WTC11 (cell line): ENCODE data around the gene TOB1. TPM values are rescaled to one million over a fixed set of nuclear protein-coding genes. Genes with fewer than 3 reads are reported as not detected.

Experiments used
- ATAC-seq: fragments of 200-7000 bp; cut with Tn5 transposase; 2 replicates; pipeline ENCODE4 v1.10.0; 2021; ENCODE audit warnings: mild to moderate bottlenecking, moderate library complexity
- CTCF ChIA-PET: fragments of 300-600 bp; sonication (Branson Sonifier 250); formaldehyde crosslinking; loops from one replicate; lab custom pipeline; 2021; ENCODE audit warnings: antibody characterized with exemption; lab: Charles Lee
- POLR2A ChIA-PET: fragments of 350-600 bp; sonication (Branson Sonifier 250); formaldehyde crosslinking; loops from one replicate; lab custom pipeline; 2021; ENCODE audit warnings: antibody characterized with exemption; lab: Charles Lee
- DNase-seq: peaks from one replicate; pipeline ENCODE4 v3.0.0; 2021; ENCODE audit warnings: low spot score
- H3K27ac Mint-ChIP-seq: 2 replicates; pipeline ENCODE4 v1.8.0; 2021; ENCODE audit warnings: mixed read lengths
- H3K27me3 Mint-ChIP-seq: 2 replicates; pipeline ENCODE4 v1.8.0; 2021; ENCODE audit warnings: low read depth, mild to moderate bottlenecking, moderate library complexity, mixed read lengths
- H3K36me3 Mint-ChIP-seq: 2 replicates; pipeline ENCODE4 v1.8.0; 2021; ENCODE audit warnings: mixed read lengths
- H3K4me1 Mint-ChIP-seq: 2 replicates; pipeline ENCODE4 v1.8.0; 2022; ENCODE audit warnings: mixed read lengths
- H3K4me3 Mint-ChIP-seq: 2 replicates; pipeline ENCODE4 v1.8.0; 2021; ENCODE audit warnings: mild to moderate bottlenecking, moderate library complexity, mixed read lengths
- H3K9me3 Mint-ChIP-seq: 2 replicates; pipeline ENCODE4 v1.8.0; 2021; ENCODE audit warnings: mixed read lengths
- ATF1 ChIP-seq: sonication (generic); formaldehyde crosslinking; IDR thresholded peaks from 2 replicates; pipeline ENCODE4 v1.8.1; 2023; ENCODE audit warnings: mild to moderate bottlenecking, moderate library complexity, missing genetic modification reagents
- CREB1 ChIP-seq: sonication (generic); formaldehyde crosslinking; IDR thresholded peaks from 2 replicates; pipeline ENCODE4 v1.8.0; 2023; ENCODE audit warnings: mild to moderate bottlenecking, missing genetic modification reagents
- ETV6 ChIP-seq: sonication (generic); formaldehyde crosslinking; IDR thresholded peaks from 2 replicates; pipeline ENCODE4 v1.8.1; 2022; ENCODE audit warnings: mild to moderate bottlenecking, missing genetic modification reagents
- GABPB1 ChIP-seq: sonication (generic); formaldehyde crosslinking; IDR thresholded peaks from 2 replicates; pipeline ENCODE4 v1.8.1; 2023; ENCODE audit warnings: mild to moderate bottlenecking, missing genetic modification reagents
- IRF2 ChIP-seq: sonication (generic); formaldehyde crosslinking; IDR thresholded peaks from 2 replicates; pipeline ENCODE4 v1.8.0; 2022; ENCODE audit warnings: low read depth, missing genetic modification reagents, borderline replicate concordance
- JUN ChIP-seq: sonication (generic); formaldehyde crosslinking; IDR thresholded peaks from 2 replicates; pipeline ENCODE4 v1.8.0; 2023; ENCODE audit warnings: mild to moderate bottlenecking, missing genetic modification reagents
- MXD4 ChIP-seq: fragments of 250-450 bp; sonication (Bioruptor Pico); IDR thresholded peaks from 2 replicates; pipeline ENCODE4 v1.8.0; 2021; ENCODE audit warnings: mild to moderate bottlenecking, moderate library complexity, borderline replicate concordance
- NR1H2 ChIP-seq: sonication (generic); formaldehyde crosslinking; IDR thresholded peaks from 2 replicates; pipeline ENCODE4 v1.9.0; 2021; ENCODE audit warnings: mild to moderate bottlenecking, moderate library complexity, missing genetic modification reagents
- NR2C2 ChIP-seq: sonication (generic); formaldehyde crosslinking; IDR thresholded peaks from 2 replicates; pipeline ENCODE4 v1.8.0; 2022; ENCODE audit warnings: mild to moderate bottlenecking, missing genetic modification reagents
- TP53 ChIP-seq: sonication (generic); formaldehyde crosslinking; IDR thresholded peaks from 2 replicates; pipeline ENCODE4 v1.8.1; 2023; ENCODE audit warnings: mild to moderate bottlenecking, missing genetic modification reagents
- ZNF317 ChIP-seq: sonication (generic); formaldehyde crosslinking; IDR thresholded peaks from 2 replicates; pipeline ENCODE4 v1.8.1; 2023; ENCODE audit warnings: low read depth, mild to moderate bottlenecking, moderate library complexity, missing genetic modification reagents, borderline replicate concordance
- ZNF416 ChIP-seq: fragments of 250-450 bp; sonication (Bioruptor Pico); IDR thresholded peaks from 2 replicates; pipeline ENCODE4 v1.9.0; 2021; ENCODE audit warnings: mild to moderate bottlenecking, inconsistent platforms
- ZNF423 ChIP-seq: fragments of 250-450 bp; sonication (Bioruptor Pico); IDR thresholded peaks from 2 replicates; pipeline ENCODE4 v2.1.2; 2022; ENCODE audit warnings: mild to moderate bottlenecking, moderate library complexity
- total RNA-seq: library from RNA; stranded (reverse); gene quantifications from 3 replicates; pipeline ENCODE4 v1.2.3, GENCODE V29; 2021
- TF ChIP-seq, protein P1 (sequence below): fragments of 250-450 bp; sonication (Bioruptor Pico); IDR thresholded peaks from 2 replicates; pipeline ENCODE4 v1.9.0; 2021; ENCODE audit warnings: mild to moderate bottlenecking
- TF ChIP-seq, protein P2 (sequence below): sonication (generic); formaldehyde crosslinking; IDR thresholded peaks from 2 replicates; pipeline ENCODE4 v1.8.1; 2022; ENCODE audit warnings: mild to moderate bottlenecking, missing genetic modification reagents, moderate library complexity, borderline replicate concordance
- TF ChIP-seq, protein P3 (sequence below): sonication (generic); formaldehyde crosslinking; IDR thresholded peaks from 2 replicates; pipeline ENCODE4 v1.8.0; 2022; ENCODE audit warnings: mild to moderate bottlenecking, missing genetic modification reagents
- TF ChIP-seq, protein P4 (sequence below): fragments of 250-450 bp; sonication (Bioruptor Pico); IDR thresholded peaks from 2 replicates; pipeline ENCODE4 v1.8.0; 2021; ENCODE audit warnings: mild to moderate bottlenecking
- TF ChIP-seq, protein P5 (sequence below): sonication (generic); formaldehyde crosslinking; IDR thresholded peaks from 2 replicates; pipeline ENCODE4 v1.8.0; 2023; ENCODE audit warnings: mild to moderate bottlenecking, missing genetic modification reagents
- TF ChIP-seq, protein P6 (sequence below): sonication (generic); formaldehyde crosslinking; IDR thresholded peaks from 2 replicates; pipeline ENCODE4 v1.8.1; 2023; ENCODE audit warnings: mild to moderate bottlenecking, missing genetic modification reagents

Gene TOB1
- total RNA-seq, 1 experiment from 2014 or later, result 36.0 TPM

DNA sequence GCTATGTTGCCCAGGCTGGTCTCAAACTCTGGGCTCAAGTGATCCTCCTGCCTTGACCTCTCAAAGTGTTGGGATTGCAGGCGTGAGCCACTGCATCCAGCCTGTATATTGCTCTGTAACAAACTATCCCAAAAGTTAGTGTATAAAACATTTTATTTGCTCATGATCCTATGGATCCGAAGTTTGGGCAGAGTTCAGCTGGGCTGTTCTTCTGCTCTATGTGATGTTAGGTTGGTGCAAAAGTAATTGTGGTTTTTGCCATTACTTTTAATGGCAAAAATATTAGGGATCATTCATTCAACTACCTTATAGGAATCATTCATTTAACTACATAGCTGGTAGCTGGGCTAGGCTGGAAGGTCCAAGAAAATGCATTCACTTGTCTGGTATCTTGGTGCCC is 43.6 kb downstream of the TOB1 start (continued):
- TF ChIP-seq, protein P1, sequence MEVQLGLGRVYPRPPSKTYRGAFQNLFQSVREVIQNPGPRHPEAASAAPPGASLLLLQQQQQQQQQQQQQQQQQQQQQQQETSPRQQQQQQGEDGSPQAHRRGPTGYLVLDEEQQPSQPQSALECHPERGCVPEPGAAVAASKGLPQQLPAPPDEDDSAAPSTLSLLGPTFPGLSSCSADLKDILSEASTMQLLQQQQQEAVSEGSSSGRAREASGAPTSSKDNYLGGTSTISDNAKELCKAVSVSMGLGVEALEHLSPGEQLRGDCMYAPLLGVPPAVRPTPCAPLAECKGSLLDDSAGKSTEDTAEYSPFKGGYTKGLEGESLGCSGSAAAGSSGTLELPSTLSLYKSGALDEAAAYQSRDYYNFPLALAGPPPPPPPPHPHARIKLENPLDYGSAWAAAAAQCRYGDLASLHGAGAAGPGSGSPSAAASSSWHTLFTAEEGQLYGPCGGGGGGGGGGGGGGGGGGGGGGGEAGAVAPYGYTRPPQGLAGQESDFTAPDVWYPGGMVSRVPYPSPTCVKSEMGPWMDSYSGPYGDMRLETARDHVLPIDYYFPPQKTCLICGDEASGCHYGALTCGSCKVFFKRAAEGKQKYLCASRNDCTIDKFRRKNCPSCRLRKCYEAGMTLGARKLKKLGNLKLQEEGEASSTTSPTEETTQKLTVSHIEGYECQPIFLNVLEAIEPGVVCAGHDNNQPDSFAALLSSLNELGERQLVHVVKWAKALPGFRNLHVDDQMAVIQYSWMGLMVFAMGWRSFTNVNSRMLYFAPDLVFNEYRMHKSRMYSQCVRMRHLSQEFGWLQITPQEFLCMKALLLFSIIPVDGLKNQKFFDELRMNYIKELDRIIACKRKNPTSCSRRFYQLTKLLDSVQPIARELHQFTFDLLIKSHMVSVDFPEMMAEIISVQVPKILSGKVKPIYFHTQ (CRISPR knock-in tag), result no peak
- TF ChIP-seq IRF2 (CRISPR knock-in tag) (no peak), ZNF416 (CRISPR knock-in tag) (no peak), ATF1 (CRISPR knock-in tag) (no peak), TP53 (CRISPR knock-in tag) (no peak)

DNA sequence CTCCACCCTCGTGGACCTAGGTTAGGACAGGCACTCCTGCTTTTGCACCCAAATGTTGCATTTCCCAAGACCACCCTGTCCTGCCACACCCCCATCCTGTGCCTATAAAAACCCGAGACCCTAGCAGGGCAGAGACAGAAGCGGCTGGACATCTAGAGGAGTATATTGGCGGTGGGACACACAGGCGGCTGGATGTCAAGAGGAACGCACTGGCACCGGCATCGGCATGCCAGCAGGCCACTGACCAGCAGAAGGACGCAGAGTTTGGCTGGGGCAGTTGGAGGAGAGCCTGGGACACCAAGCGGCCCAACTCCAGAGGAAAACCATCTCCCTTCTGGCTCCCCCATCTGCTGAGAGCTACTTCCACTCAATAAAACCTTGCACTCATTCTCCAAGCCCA is 45.5 kb downstream of the TOB1 start:
- ATAC-seq (no peak), DNase-seq (no peak)
- H3K27me3 Mint-ChIP-seq, result no peaks in the 10 kb centered on the region
- no peaks in the 10 kb centered on the region for H3K36me3 Mint-ChIP-seq
- no peak overlapping the region for H3K27ac Mint-ChIP-seq
- ChIA-PET CTCF (interaction anchor here (0.7 to 1.1 kb wide), 2 partner anchors 29 to 38 kb away, joined by 3 read pairs; no protein-coding TSS in a partner anchor), POLR2A (no interaction called here)
- H3K9me3 Mint-ChIP-seq, result peaks cover 13% of the 10 kb centered on the region
- no peak overlapping the region for H3K4me3 Mint-ChIP-seq
- no peak for TF ChIP-seq MXD4 (CRISPR knock-in tag)
- TF ChIP-seq, protein P2, sequence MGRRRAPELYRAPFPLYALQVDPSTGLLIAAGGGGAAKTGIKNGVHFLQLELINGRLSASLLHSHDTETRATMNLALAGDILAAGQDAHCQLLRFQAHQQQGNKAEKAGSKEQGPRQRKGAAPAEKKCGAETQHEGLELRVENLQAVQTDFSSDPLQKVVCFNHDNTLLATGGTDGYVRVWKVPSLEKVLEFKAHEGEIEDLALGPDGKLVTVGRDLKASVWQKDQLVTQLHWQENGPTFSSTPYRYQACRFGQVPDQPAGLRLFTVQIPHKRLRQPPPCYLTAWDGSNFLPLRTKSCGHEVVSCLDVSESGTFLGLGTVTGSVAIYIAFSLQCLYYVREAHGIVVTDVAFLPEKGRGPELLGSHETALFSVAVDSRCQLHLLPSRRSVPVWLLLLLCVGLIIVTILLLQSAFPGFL (CRISPR knock-in tag), result no peak
- TF ChIP-seq JUN, result no peak
- no peak for TF ChIP-seq ZNF317 (CRISPR knock-in tag)
- TF ChIP-seq ETV6 (CRISPR knock-in tag), result no peak
- peaks cover 10% of the 10 kb centered on the region for H3K4me1 Mint-ChIP-seq

DNA sequence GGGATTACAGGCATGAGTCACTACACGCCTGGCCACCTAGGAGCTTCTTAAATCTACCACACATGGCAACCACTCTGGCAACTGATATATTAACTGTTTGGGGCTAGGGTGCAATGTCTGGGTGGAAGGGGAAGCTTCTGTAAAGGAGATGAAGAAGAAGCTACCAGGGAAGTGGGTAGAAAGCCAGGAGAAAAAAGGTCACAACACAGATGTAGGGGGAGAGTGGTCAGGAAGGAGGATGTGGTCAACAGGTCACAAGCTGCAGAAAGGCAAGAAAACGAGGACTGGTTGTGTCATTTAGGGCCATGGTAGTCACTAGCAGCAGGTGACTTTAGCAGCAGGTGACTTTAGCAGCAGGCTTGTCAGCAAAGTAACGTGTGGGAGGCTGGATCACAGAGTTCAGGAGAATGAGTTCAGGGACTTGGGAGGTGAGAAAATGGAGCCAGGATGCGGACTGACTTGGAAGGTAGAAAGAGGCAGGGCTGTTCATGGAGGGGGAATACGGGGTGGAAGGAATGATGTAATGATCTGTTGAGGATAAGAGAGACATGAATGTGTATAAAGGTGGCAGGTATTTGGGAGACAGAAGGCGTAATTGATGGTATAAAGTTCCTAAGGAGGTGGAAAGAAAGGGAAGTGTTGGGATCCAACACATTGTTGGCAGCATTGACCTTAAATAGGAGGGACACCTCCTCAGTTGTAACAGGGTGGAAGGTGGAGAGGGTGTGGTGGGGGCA is 47.1 kb downstream of the TOB1 start:
- Mint-ChIP-seq H3K27me3 (no peaks in the 10 kb centered on the region), H3K4me1 (peaks cover 10% of the 10 kb centered on the region), H3K27ac (no peak overlapping the region), H3K36me3 (no peaks in the 10 kb centered on the region), H3K4me3 (no peak overlapping the region), H3K9me3 (peaks cover 13% of the 10 kb centered on the region)
- ChIA-PET CTCF (interaction anchor here (1.2 to 4.1 kb wide), 5 partner anchors 10 to 36 kb away, joined by 3 to 29 read pairs (median 15); partner anchors contain the start of gene WFIKKN2), POLR2A (no interaction called here)
- DNase-seq (no peak), ATAC-seq (no peak)
- TF ChIP-seq, protein P3, sequence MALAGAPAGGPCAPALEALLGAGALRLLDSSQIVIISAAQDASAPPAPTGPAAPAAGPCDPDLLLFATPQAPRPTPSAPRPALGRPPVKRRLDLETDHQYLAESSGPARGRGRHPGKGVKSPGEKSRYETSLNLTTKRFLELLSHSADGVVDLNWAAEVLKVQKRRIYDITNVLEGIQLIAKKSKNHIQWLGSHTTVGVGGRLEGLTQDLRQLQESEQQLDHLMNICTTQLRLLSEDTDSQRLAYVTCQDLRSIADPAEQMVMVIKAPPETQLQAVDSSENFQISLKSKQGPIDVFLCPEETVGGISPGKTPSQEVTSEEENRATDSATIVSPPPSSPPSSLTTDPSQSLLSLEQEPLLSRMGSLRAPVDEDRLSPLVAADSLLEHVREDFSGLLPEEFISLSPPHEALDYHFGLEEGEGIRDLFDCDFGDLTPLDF, result no peak
- TF ChIP-seq ZNF423 (CRISPR knock-in tag) (no peak), NR1H2 (no peak), GABPB1 (CRISPR knock-in tag) (no peak), IRF2 (CRISPR knock-in tag) (no peak), NR2C2 (no peak), CREB1 (no peak)
- TF ChIP-seq, protein P4, sequence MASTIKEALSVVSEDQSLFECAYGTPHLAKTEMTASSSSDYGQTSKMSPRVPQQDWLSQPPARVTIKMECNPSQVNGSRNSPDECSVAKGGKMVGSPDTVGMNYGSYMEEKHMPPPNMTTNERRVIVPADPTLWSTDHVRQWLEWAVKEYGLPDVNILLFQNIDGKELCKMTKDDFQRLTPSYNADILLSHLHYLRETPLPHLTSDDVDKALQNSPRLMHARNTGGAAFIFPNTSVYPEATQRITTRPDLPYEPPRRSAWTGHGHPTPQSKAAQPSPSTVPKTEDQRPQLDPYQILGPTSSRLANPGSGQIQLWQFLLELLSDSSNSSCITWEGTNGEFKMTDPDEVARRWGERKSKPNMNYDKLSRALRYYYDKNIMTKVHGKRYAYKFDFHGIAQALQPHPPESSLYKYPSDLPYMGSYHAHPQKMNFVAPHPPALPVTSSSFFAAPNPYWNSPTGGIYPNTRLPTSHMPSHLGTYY, result no peak
- TF ChIP-seq, protein P5, sequence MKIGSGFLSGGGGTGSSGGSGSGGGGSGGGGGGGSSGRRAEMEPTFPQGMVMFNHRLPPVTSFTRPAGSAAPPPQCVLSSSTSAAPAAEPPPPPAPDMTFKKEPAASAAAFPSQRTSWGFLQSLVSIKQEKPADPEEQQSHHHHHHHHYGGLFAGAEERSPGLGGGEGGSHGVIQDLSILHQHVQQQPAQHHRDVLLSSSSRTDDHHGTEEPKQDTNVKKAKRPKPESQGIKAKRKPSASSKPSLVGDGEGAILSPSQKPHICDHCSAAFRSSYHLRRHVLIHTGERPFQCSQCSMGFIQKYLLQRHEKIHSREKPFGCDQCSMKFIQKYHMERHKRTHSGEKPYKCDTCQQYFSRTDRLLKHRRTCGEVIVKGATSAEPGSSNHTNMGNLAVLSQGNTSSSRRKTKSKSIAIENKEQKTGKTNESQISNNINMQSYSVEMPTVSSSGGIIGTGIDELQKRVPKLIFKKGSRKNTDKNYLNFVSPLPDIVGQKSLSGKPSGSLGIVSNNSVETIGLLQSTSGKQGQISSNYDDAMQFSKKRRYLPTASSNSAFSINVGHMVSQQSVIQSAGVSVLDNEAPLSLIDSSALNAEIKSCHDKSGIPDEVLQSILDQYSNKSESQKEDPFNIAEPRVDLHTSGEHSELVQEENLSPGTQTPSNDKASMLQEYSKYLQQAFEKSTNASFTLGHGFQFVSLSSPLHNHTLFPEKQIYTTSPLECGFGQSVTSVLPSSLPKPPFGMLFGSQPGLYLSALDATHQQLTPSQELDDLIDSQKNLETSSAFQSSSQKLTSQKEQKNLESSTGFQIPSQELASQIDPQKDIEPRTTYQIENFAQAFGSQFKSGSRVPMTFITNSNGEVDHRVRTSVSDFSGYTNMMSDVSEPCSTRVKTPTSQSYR, result no peak
- TF ChIP-seq, protein P2 (CRISPR knock-in tag), result no peak
- TF ChIP-seq, protein P6, sequence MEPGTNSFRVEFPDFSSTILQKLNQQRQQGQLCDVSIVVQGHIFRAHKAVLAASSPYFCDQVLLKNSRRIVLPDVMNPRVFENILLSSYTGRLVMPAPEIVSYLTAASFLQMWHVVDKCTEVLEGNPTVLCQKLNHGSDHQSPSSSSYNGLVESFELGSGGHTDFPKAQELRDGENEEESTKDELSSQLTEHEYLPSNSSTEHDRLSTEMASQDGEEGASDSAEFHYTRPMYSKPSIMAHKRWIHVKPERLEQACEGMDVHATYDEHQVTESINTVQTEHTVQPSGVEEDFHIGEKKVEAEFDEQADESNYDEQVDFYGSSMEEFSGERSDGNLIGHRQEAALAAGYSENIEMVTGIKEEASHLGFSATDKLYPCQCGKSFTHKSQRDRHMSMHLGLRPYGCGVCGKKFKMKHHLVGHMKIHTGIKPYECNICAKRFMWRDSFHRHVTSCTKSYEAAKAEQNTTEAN, result no peak
